CD4-positive, alpha-beta T cell (primary cell): Measurements from ENCODE around the gene LPAR6. TPM values are rescaled to one million over a fixed set of nuclear protein-coding genes. Genes with fewer than 3 reads are reported as not detected.

Source experiments
- ATAC-seq: fragments of 200-7000 bp; cut with Tn5 transposase; one replicate; pipeline ENCODE4 v1.10.0; 2022; ENCODE audit warnings: mild to moderate bottlenecking; ENCODE audit not compliant: poor library complexity
- CTCF ChIA-PET: fragments of 350-600 bp; sonication (Branson Sonifier 250); formaldehyde crosslinking; loops from one replicate; lab custom pipeline; 2021; ENCODE audit warnings: antibody characterized with exemption, inconsistent platforms; lab: Charles Lee
- POLR2A ChIA-PET: fragments of 350-600 bp; sonication (Branson Sonifier 250); formaldehyde crosslinking; loops from one replicate; lab custom pipeline; 2021; ENCODE audit warnings: antibody characterized with exemption, inconsistent platforms; lab: Charles Lee
- DNase-seq, 14 experiments: peaks; one replicate each; pipeline ENCODE4 v3.0.0-alpha.2; 2013 to 2020; ENCODE audit warnings: mixed read lengths in 2 of 14
- H3K27ac ChIP-seq, 2 donors: one replicate each; pipeline versions ENCODE4 v1.5.1 to v1.7.0; 2013; ENCODE audit warnings: low read length in 2 of 2, low read depth in 1 of 2, mild to moderate bottlenecking in 1 of 2
- H3K27me3 ChIP-seq, 2 experiments: 1 replicate in 1 of 2; 2 replicates in 1 of 2; pipeline versions ENCODE4 v1.6.1 to v1.7.0; 2013; ENCODE audit warnings: low read length in 2 of 2, control low read depth in 1 of 2, mild to moderate bottlenecking in 1 of 2, moderate library complexity in 1 of 2; ENCODE audit not compliant: insufficient read depth in 2 of 2, control insufficient read depth in 1 of 2
- H3K36me3 ChIP-seq: one replicate; pipeline ENCODE4 v1.6.1; 2013; ENCODE audit warnings: low read length, control low read depth; ENCODE audit not compliant: insufficient read depth
- H3K4me1 ChIP-seq: one replicate; pipeline ENCODE4 v1.6.1; 2013; ENCODE audit warnings: low read length, control low read depth; ENCODE audit not compliant: insufficient read depth
- H3K4me3 ChIP-seq: one replicate; pipeline ENCODE4 v1.5.1; 2013; ENCODE audit warnings: mild to moderate bottlenecking, low read length, moderate library complexity
- H3K9me3 ChIP-seq, 2 experiments: 1 replicate in 1 of 2; 2 replicates in 1 of 2; pipeline versions ENCODE4 v1.6.1 to v1.7.0; 2013; ENCODE audit warnings: low read length in 2 of 2, mild to moderate bottlenecking in 2 of 2, control low read depth in 1 of 2, moderate library complexity in 1 of 2; ENCODE audit not compliant: control insufficient read depth in 1 of 2, insufficient read depth in 1 of 2
- H3K27ac Mint-ChIP-seq: one replicate; pipeline ENCODE4 v1.8.0; 2020; ENCODE audit warnings: mixed read lengths
- H3K27me3 Mint-ChIP-seq: one replicate; pipeline ENCODE4 v1.8.0; 2021; ENCODE audit warnings: mixed read lengths
- H3K36me3 Mint-ChIP-seq: one replicate; pipeline ENCODE4 v1.8.0; 2021; ENCODE audit warnings: low read depth, mixed read lengths
- H3K4me1 Mint-ChIP-seq: one replicate; pipeline ENCODE4 v1.8.0; 2021; ENCODE audit warnings: low read depth, mixed read lengths
- H3K4me3 Mint-ChIP-seq: one replicate; pipeline ENCODE4 v1.8.0; 2020; ENCODE audit warnings: mild to moderate bottlenecking, mixed read lengths
- H3K9me3 Mint-ChIP-seq: one replicate; pipeline ENCODE4 v1.8.0; 2020; ENCODE audit warnings: mixed read lengths
- intact Hi-C, 2 experiments: fragments of 100-400 bp; cut with DNase I in 1 of 2; cut with micrococcal nuclease in 1 of 2; formaldehyde crosslinking; loops; one replicate each; pipeline versions ENCODE4 v1.15.1 to v1.9.0; 2023 to 2025; cut with DNase I, micrococcal nuclease
- total RNA-seq, 174 experiments: library from RNA in 2 of 174; stranded (reverse) in 2 of 174; gene quantifications; one replicate each; pipeline ENCODE4 v1.2.3 and lab custom pipeline; 2021 to 2026
- TF ChIP-seq, protein P1 (sequence below): fragments of 200-600 bp; IDR thresholded peaks from one replicate; pipeline ENCODE4 v1.8.0; 2022; ENCODE audit warnings: antibody characterized with exemption, mild to moderate bottlenecking

LPAR6 gene
- total RNA-seq, 2 experiments from 2014 or later, result 15.5 to 19.4 TPM

DNA sequence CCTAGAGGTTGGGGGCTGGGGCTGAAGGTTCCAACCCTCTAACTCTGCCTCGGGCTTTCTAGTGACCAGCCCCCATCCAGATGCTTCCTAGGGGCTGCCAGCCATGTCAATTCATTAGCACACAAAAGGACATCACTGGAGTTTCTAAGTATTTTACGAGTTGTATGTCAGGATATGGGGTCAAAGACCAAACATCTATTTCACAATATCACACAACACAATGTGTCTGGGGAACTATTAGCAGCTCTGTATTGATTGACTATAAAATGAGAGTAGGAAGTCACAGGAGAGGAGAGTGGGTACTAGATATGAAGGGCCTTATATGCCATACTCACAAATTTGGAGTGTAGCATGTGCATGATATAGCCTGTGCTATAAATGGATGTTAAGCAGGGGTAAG, 42.1 kb downstream of the LPAR6 start:
- Histone ChIP-seq H3K4me3 (no peak overlapping the region), H3K36me3 (peaks cover 11% of the 10 kb centered on the region), H3K27ac (no peak overlapping the region), H3K27me3 (no peaks in the 10 kb centered on the region), H3K9me3 (no peaks in the 10 kb centered on the region), H3K4me1 (no peaks in the 10 kb centered on the region)
- TF ChIP-seq, protein P1, sequence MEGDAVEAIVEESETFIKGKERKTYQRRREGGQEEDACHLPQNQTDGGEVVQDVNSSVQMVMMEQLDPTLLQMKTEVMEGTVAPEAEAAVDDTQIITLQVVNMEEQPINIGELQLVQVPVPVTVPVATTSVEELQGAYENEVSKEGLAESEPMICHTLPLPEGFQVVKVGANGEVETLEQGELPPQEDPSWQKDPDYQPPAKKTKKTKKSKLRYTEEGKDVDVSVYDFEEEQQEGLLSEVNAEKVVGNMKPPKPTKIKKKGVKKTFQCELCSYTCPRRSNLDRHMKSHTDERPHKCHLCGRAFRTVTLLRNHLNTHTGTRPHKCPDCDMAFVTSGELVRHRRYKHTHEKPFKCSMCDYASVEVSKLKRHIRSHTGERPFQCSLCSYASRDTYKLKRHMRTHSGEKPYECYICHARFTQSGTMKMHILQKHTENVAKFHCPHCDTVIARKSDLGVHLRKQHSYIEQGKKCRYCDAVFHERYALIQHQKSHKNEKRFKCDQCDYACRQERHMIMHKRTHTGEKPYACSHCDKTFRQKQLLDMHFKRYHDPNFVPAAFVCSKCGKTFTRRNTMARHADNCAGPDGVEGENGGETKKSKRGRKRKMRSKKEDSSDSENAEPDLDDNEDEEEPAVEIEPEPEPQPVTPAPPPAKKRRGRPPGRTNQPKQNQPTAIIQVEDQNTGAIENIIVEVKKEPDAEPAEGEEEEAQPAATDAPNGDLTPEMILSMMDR, result no peak
- Mint-ChIP-seq H3K9me3 (no peaks in the 10 kb centered on the region), H3K27me3 (no peaks in the 10 kb centered on the region), H3K4me3 (no peak overlapping the region), H3K36me3 (peaks cover 48% of the 10 kb centered on the region), H3K4me1 (no peaks in the 10 kb centered on the region), H3K27ac (no peak overlapping the region)
- no peak for DNase-seq
- ATAC-seq, result no peak
- intact Hi-C loops, result no loop called here
- ChIA-PET POLR2A (no interaction called here), CTCF (no interaction called here)

GRCh38 chr13:48369988-48370387, 42.9 kb downstream of the LPAR6 start:
- Histone ChIP-seq H3K4me1 (no peaks in the 10 kb centered on the region), H3K36me3 (peaks cover 12% of the 10 kb centered on the region), H3K9me3 (no peaks in the 10 kb centered on the region), H3K27ac (no peak overlapping the region), H3K27me3 (no peaks in the 10 kb centered on the region), H3K4me3 (no peak overlapping the region)
- no peaks in the 10 kb centered on the region for H3K27me3 Mint-ChIP-seq
- no peak overlapping the region for H3K4me3 Mint-ChIP-seq
- no peaks in the 10 kb centered on the region for H3K4me1 Mint-ChIP-seq
- DNase-seq (no peak), ATAC-seq (no peak)
- CTCF ChIA-PET, result no interaction called here
- POLR2A ChIA-PET, result no interaction called here
- TF ChIP-seq, protein P1, result no peak
- H3K9me3 Mint-ChIP-seq, result no peaks in the 10 kb centered on the region
- H3K27ac Mint-ChIP-seq, result no peak overlapping the region
- peaks cover 47% of the 10 kb centered on the region for H3K36me3 Mint-ChIP-seq
- intact Hi-C loops, result loop anchor here in 1 of 2 experiments (5.0 kb wide), 1 partner anchor 32 kb away; no protein-coding TSS in a partner anchor

Other genes starting within 250 kb of the LPAR6 start
- 100 to 1,000 TPM; 305 to 323 TPM for gene ITM2B, start 179.9 kb downstream of the LPAR6 start, total RNA-seq
- 10 to 100 TPM; 14.9 to 18.4 TPM for gene RB1, start 109.4 kb downstream of the LPAR6 start, total RNA-seq
- gene RCBTB2, start 120.0 kb upstream of the LPAR6 start, total RNA-seq, result 1 to 10 TPM; 6.1 to 6.5 TPM
- 1 to 10 TPM; 2.4 to 2.7 TPM for gene CYSLTR2, start 240.8 kb upstream of the LPAR6 start, total RNA-seq